Adipocyte (in vitro differentiated cells): Measurements from ENCODE around the gene NT5E.

ENCODE experiments used
- DNase-seq: peaks from one replicate; pipeline ENCODE4 v3.0.0-alpha.2; 2015; ENCODE audit warnings: low read depth
- H3K27me3 ChIP-seq: replicated peaks from 2 replicates; pipeline ENCODE4 v1.7.0; 2013; ENCODE audit warnings: mild to moderate bottlenecking, low read length, moderate library complexity; ENCODE audit not compliant: control insufficient read depth, insufficient read depth
- H3K36me3 ChIP-seq: 2 replicates; pipeline ENCODE4 v1.7.0; 2013; ENCODE audit warnings: low read length, mild to moderate bottlenecking, moderate library complexity; ENCODE audit not compliant: control insufficient read depth, insufficient read depth, severe bottlenecking
- H3K4me1 ChIP-seq: 2 replicates; pipeline ENCODE4 v1.7.0; 2013; ENCODE audit warnings: mild to moderate bottlenecking, low read length, moderate library complexity; ENCODE audit not compliant: control insufficient read depth, insufficient read depth
- H3K4me3 ChIP-seq: 2 replicates; pipeline ENCODE4 v1.7.0; 2013; ENCODE audit warnings: mild to moderate bottlenecking, low read length, moderate library complexity
- H3K9ac ChIP-seq: 2 replicates; pipeline ENCODE4 v1.7.0; 2013; ENCODE audit warnings: mild to moderate bottlenecking, low read length, moderate library complexity
- H3K9me3 ChIP-seq: 2 replicates; pipeline ENCODE4 v1.7.0; 2013; ENCODE audit warnings: mild to moderate bottlenecking, low read length, moderate library complexity; ENCODE audit not compliant: control insufficient read depth

The NT5E gene

GRCh38 chr6:85451565-85452306 lies 1.9 kb downstream of the NT5E start:
- Histone ChIP-seq H3K4me3 (peak overlapping the region; percentile 97), H3K36me3 (no peaks in the 10 kb centered on the region), H3K4me1 (peaks cover 43% of the 10 kb centered on the region), H3K9me3 (no peaks in the 10 kb centered on the region), H3K27me3 (no peaks in the 10 kb centered on the region), H3K9ac (peak overlapping the region; percentile 95)
- peak; percentile 39 for DNase-seq

GRCh38 chr6:85452441-85452881 lies 2.6 kb downstream of the NT5E start:
- H3K9ac ChIP-seq: peak overlapping the region; percentile 95
- H3K9me3 ChIP-seq: no peaks in the 10 kb centered on the region
- H3K4me1 ChIP-seq: peaks cover 41% of the 10 kb centered on the region
- peak; percentile 82 for DNase-seq
- H3K27me3 ChIP-seq: no peaks in the 10 kb centered on the region
- no peaks in the 10 kb centered on the region for H3K36me3 ChIP-seq
- peak overlapping the region; percentile 97 for H3K4me3 ChIP-seq

- peak overlapping the region; percentile 97 for H3K4me3 ChIP-seq
These were observed 3.2 kb downstream of the NT5E start for GRCh38 chr6:85453052-85453451.

GRCh38 chr6:85453490-85453889 lies 3.6 kb downstream of the NT5E start:
- H3K9ac ChIP-seq: no peak overlapping the region
- H3K4me3 ChIP-seq: peak overlapping the region; percentile 97
- H3K9me3 ChIP-seq: no peaks in the 10 kb centered on the region
- no peaks in the 10 kb centered on the region for H3K27me3 ChIP-seq
- H3K36me3 ChIP-seq: no peaks in the 10 kb centered on the region
- H3K4me1 ChIP-seq: peaks cover 39% of the 10 kb centered on the region
- no peak for DNase-seq

More at GRCh38 chr6:85453052-85453451, 3.2 kb downstream of the NT5E start:
- no peak for DNase-seq
- H3K36me3 ChIP-seq: no peaks in the 10 kb centered on the region
- no peaks in the 10 kb centered on the region for H3K27me3 ChIP-seq
- peak overlapping the region; percentile 95 for H3K9ac ChIP-seq
- H3K9me3 ChIP-seq: no peaks in the 10 kb centered on the region
- peaks cover 39% of the 10 kb centered on the region for H3K4me1 ChIP-seq

DNA sequence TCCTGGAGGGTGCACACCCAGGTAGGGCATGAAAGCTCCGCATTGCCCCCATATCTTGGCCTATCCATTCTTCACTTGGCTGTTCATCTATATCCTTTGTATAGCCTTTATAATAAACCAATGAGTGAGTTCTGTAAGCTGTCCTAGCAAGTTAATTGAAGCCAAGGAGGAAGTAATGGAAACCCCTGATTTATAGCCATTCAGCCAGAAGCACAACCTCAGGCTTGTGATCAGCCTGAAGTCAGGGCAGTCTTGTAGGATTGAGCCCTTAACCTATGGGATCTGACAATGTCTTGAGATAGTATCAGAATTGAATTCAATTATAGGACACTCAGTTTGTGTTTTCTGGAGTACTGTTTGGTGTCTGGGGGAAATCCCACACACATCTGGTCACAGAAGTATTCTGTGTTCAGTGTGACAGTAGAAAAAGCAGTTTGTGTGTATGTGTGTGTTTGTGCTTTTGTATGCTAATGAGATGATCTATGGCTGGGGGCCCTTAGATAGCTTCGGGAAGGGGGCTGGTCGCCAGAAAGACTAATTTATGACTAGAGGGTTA lies 5.7 kb downstream of the NT5E start:
- H3K9me3 ChIP-seq: no peaks in the 10 kb centered on the region
- H3K4me3 ChIP-seq: no peak overlapping the region
- DNase-seq: no peak
- H3K36me3 ChIP-seq: no peaks in the 10 kb centered on the region
- no peaks in the 10 kb centered on the region for H3K27me3 ChIP-seq
- H3K4me1 ChIP-seq: peaks cover 53% of the 10 kb centered on the region
- H3K9ac ChIP-seq: no peak overlapping the region

DNA sequence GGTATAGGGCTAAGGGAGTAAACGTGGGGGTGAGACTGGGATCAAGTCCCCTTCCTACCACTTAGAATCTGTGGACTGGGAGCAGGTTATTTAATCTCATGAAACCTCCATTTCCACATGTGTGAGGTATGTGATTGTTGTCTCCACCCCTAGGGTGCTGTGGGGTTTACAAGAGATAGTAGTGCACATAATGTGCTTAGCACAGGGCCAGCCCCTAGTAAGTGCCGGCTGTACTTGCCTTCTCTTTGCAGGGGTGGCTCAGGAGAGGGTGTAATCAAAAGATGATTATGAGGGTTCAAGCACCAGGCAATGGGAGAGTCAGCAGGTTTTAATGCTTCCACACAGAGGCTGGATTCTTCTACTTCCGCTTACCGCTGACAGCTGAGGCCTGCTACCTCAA lies 6.9 kb downstream of the NT5E start:
- Histone ChIP-seq H3K9me3 (no peaks in the 10 kb centered on the region), H3K27me3 (no peaks in the 10 kb centered on the region), H3K4me3 (no peak overlapping the region), H3K36me3 (no peaks in the 10 kb centered on the region), H3K9ac (no peak overlapping the region), H3K4me1 (peaks cover 58% of the 10 kb centered on the region)
- DNase-seq: no peak

- no peak overlapping the region for H3K4me3 ChIP-seq
- DNase-seq: no peak
- no peaks in the 10 kb centered on the region for H3K9me3 ChIP-seq
- no peaks in the 10 kb centered on the region for H3K36me3 ChIP-seq
- peaks cover 55% of the 10 kb centered on the region for H3K4me1 ChIP-seq
- no peak overlapping the region for H3K9ac ChIP-seq
- H3K27me3 ChIP-seq: no peaks in the 10 kb centered on the region
These were observed 8.3 kb downstream of the NT5E start for GRCh38 chr6:85458184-85458583.

- H3K9me3 ChIP-seq: no peaks in the 10 kb centered on the region
- H3K4me1 ChIP-seq: peaks cover 54% of the 10 kb centered on the region
- DNase-seq: no peak
- H3K9ac ChIP-seq: peak overlapping the region; percentile 36
- H3K36me3 ChIP-seq: no peaks in the 10 kb centered on the region
- no peaks in the 10 kb centered on the region for H3K27me3 ChIP-seq
- H3K4me3 ChIP-seq: peak overlapping the region; percentile 9
These were observed 8.9 kb downstream of the NT5E start for GRCh38 chr6:85458782-85459181.

- H3K27me3 ChIP-seq: no peaks in the 10 kb centered on the region
- peaks cover 60% of the 10 kb centered on the region for H3K4me1 ChIP-seq
- H3K9me3 ChIP-seq: no peaks in the 10 kb centered on the region
- no peaks in the 10 kb centered on the region for H3K36me3 ChIP-seq
- DNase-seq: peak; percentile 78
- peak overlapping the region; percentile 36 for H3K9ac ChIP-seq
- H3K4me3 ChIP-seq: peak overlapping the region; percentile 9
These were observed 9.5 kb downstream of the NT5E start for GRCh38 chr6:85459224-85459901.

DNA sequence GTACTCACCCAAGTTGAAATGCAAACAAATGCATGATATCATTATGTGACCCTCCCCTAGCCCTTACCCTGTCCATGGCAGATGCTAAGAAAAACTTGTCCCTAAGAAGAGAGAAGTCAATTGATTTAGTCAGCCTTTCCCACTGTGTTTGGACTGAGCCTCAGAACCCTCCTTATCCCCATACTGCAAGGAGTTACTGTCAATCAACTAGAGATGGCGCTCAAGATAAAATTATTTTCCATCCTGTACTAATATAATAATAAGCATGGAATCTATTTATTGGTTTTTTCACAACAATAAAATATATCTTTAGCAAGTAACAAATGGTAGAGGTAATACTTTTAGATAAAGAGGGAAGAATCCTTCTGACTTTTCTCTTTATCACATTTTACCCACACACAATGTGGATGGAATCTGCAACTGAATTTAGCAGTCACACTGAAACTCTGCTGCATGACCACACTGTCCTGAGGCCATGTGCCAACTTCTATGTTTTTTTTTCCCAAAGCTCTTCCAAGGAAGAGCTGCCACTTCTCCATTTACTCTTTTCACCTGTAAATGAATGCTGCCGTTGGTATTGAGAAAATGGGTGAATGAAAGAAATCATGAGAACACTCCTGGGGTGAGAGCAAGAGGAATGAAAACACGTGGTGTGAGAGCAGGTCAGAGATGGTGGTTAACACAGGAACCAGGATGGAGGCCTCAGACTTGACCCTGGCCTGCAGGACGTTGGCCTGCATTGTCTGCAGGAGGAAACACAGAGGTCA lies 10.5 kb downstream of the NT5E start:
- Histone ChIP-seq H3K36me3 (no peaks in the 10 kb centered on the region), H3K27me3 (no peaks in the 10 kb centered on the region), H3K4me1 (peaks cover 70% of the 10 kb centered on the region), H3K9ac (peak overlapping the region; percentile 32), H3K4me3 (no peak overlapping the region), H3K9me3 (no peaks in the 10 kb centered on the region)
- DNase-seq: peak; percentile 30
